RWPE2 (cell line): ENCODE data around the gene LINGO4.

Experiments
- ATAC-seq: fragments of 200-7000 bp; cut with Tn5 transposase; 3 replicates; pipeline ENCODE4 v1.9.1; 2021; ENCODE audit warnings: low read depth
- DNase-seq: peaks from one replicate; pipeline ENCODE4 v3.0.0-alpha.2; 2020; ENCODE audit warnings: low spot score
- H3K27ac ChIP-seq: fragments of 450-650 bp; 2 replicates; pipeline ENCODE4 v1.5.1; 2017; ENCODE audit warnings: mild to moderate bottlenecking; ENCODE audit not compliant: poor library complexity, severe bottlenecking
- H3K27me3 ChIP-seq: fragments of 250-450 bp; sonication (Bioruptor Pico); 2 replicates; pipeline ENCODE4 v1.5.1; 2021; ENCODE audit warnings: mild to moderate bottlenecking, moderate library complexity; ENCODE audit not compliant: insufficient read depth, poor library complexity, severe bottlenecking
- H3K36me3 ChIP-seq: fragments of 250-450 bp; sonication (Bioruptor Pico); 2 replicates; pipeline ENCODE4 v1.5.1; 2020; ENCODE audit warnings: low read depth, mild to moderate bottlenecking, moderate library complexity
- H3K4me1 ChIP-seq: fragments of 250-450 bp; sonication (Bioruptor Pico); 2 replicates; pipeline ENCODE4 v1.5.1; 2021; ENCODE audit warnings: mild to moderate bottlenecking, moderate library complexity; ENCODE audit not compliant: insufficient read depth, poor library complexity, severe bottlenecking
- H3K4me3 ChIP-seq: fragments of 250-450 bp; sonication (Bioruptor Pico); 2 replicates; pipeline ENCODE4 v1.5.1; 2021; ENCODE audit warnings: mild to moderate bottlenecking, moderate library complexity; ENCODE audit not compliant: severe bottlenecking
- H3K9me3 ChIP-seq: fragments of 250-450 bp; sonication (Bioruptor Pico); 2 replicates; pipeline ENCODE4 v1.5.1; 2021; ENCODE audit warnings: mild to moderate bottlenecking, moderate library complexity; ENCODE audit not compliant: severe bottlenecking
- CTCF ChIP-seq: fragments of 450-650 bp; IDR thresholded peaks from one replicate; pipeline ENCODE4 v1.5.1; 2017; ENCODE audit warnings: mild to moderate bottlenecking, moderate library complexity; ENCODE audit not compliant: poor library complexity, severe bottlenecking

The LINGO4 gene

GRCh38 chr1:151809985-151810556 is 4.9 kb upstream of the LINGO4 start:
- TF ChIP-seq CTCF, result no peak
- H3K27ac ChIP-seq, result no peak overlapping the region
- H3K4me1 ChIP-seq, result no peaks in the 10 kb centered on the region
- DNase-seq (no peak), ATAC-seq (no peak)
- no peaks in the 10 kb centered on the region for H3K27me3 ChIP-seq
- H3K36me3 ChIP-seq, result no peaks in the 10 kb centered on the region
- H3K9me3 ChIP-seq, result no peaks in the 10 kb centered on the region
- no peak overlapping the region for H3K4me3 ChIP-seq

- Histone ChIP-seq H3K27ac (no peak overlapping the region), H3K9me3 (no peaks in the 10 kb centered on the region), H3K36me3 (no peaks in the 10 kb centered on the region)
These were observed 4.2 kb upstream of the LINGO4 start for GRCh38 chr1:151809290-151809984.

GRCh38 chr1:151807766-151808165 is 2.5 kb upstream of the LINGO4 start:
- H3K36me3 ChIP-seq, result no peaks in the 10 kb centered on the region
- no peaks in the 10 kb centered on the region for H3K27me3 ChIP-seq
- H3K9me3 ChIP-seq, result no peaks in the 10 kb centered on the region
- DNase-seq (no peak), ATAC-seq (no peak)
- no peak overlapping the region for H3K27ac ChIP-seq
- TF ChIP-seq CTCF, result no peak
- H3K4me1 ChIP-seq, result no peaks in the 10 kb centered on the region
- no peak overlapping the region for H3K4me3 ChIP-seq

More at GRCh38 chr1:151809290-151809984, 4.2 kb upstream of the LINGO4 start:
- ATAC-seq, result no peak
- TF ChIP-seq CTCF, result no peak
- Histone ChIP-seq H3K4me3 (no peak overlapping the region), H3K4me1 (no peaks in the 10 kb centered on the region), H3K27me3 (no peaks in the 10 kb centered on the region)
- DNase-seq, result no peak

GRCh38 chr1:151807131-151807530 is 1.9 kb upstream of the LINGO4 start:
- no peaks in the 10 kb centered on the region for H3K27me3 ChIP-seq
- DNase-seq, result no peak

More at GRCh38 chr1:151807131-151807530, 1.9 kb upstream of the LINGO4 start:
- TF ChIP-seq CTCF, result no peak
- no peak for ATAC-seq
- Histone ChIP-seq H3K9me3 (no peaks in the 10 kb centered on the region), H3K4me1 (no peaks in the 10 kb centered on the region), H3K36me3 (no peaks in the 10 kb centered on the region), H3K27ac (no peak overlapping the region), H3K4me3 (no peak overlapping the region)
